DND-41 (cell line): Measurements from ENCODE around the gene SLX1A.
A peak's percentile ranks its signal among the peaks of the same experiment; 100 is the strongest.
"Not testable (repeated sequence)": the region's sequence is repeated elsewhere in the genome, so short reads cannot be mapped to it uniquely, and the experiment has no call there.

Source experiments
- ATAC-seq: fragments of 200-7000 bp; cut with Tn5 transposase; 3 replicates; pipeline ENCODE4 v1.9.1; 2021; ENCODE audit warnings: low read depth; ENCODE audit not compliant: insufficient read depth
- DNase-seq: peaks from one replicate; pipeline ENCODE4 v3.0.0-alpha.2; 2020
- H2AFZ ChIP-seq: 2 replicates; pipeline ENCODE4 v1.6.0; 2012; ENCODE audit warnings: low read depth, low read length
- H3K27ac ChIP-seq: 2 replicates; pipeline ENCODE4 v1.5.1; 2012; ENCODE audit warnings: low read length, inconsistent platforms
- H3K27me3 ChIP-seq: fragments of 200-600 bp; sonication (generic); 2 replicates; pipeline ENCODE4 v1.6.0; 2012; ENCODE audit warnings: low read length, mild to moderate bottlenecking, inconsistent platforms; ENCODE audit not compliant: insufficient read depth, poor library complexity
- H3K36me3 ChIP-seq: 2 replicates; pipeline ENCODE4 v1.5.1; 2012; ENCODE audit warnings: low read length, inconsistent platforms; ENCODE audit not compliant: insufficient read depth
- H3K4me1 ChIP-seq: 2 replicates; pipeline ENCODE4 v1.5.1; 2012; ENCODE audit warnings: mild to moderate bottlenecking, low read length; ENCODE audit not compliant: insufficient read depth
- H3K4me2 ChIP-seq: 2 replicates; pipeline ENCODE4 v1.6.0; 2012; ENCODE audit warnings: mild to moderate bottlenecking, moderate library complexity, low read length, inconsistent platforms; ENCODE audit not compliant: insufficient read depth
- H3K4me3 ChIP-seq, 2 experiments: fragments of 200-600 bp in 1 of 2; shearing (Covaris generic) in 1 of 2; 2 replicates each; pipeline ENCODE4 v1.5.1; 2012 to 2016; ENCODE audit warnings: inconsistent platforms in 2 of 2, low read length in 2 of 2, mild to moderate bottlenecking in 2 of 2, low read depth in 1 of 2, moderate library complexity in 1 of 2
- H3K79me2 ChIP-seq: 2 replicates; pipeline ENCODE4 v1.6.0; 2012; ENCODE audit warnings: low read length, inconsistent platforms; ENCODE audit not compliant: insufficient read depth
- H3K9ac ChIP-seq: 2 replicates; pipeline ENCODE4 v1.6.0; 2012; ENCODE audit warnings: low read depth, mild to moderate bottlenecking, inconsistent platforms, low read length, moderate library complexity
- H3K9me3 ChIP-seq: 2 replicates; pipeline ENCODE4 v1.5.1; 2012; ENCODE audit warnings: low read length, moderate library complexity, mild to moderate bottlenecking, inconsistent platforms; ENCODE audit not compliant: insufficient read depth, severe bottlenecking
- H4K20me1 ChIP-seq: 2 replicates; pipeline ENCODE4 v1.6.0; 2012; ENCODE audit warnings: low read length; ENCODE audit not compliant: insufficient read depth
- CTCF ChIP-seq: IDR thresholded peaks from 2 replicates; pipeline ENCODE4 v1.5.1; 2012; ENCODE audit warnings: borderline replicate concordance, low read length, moderate library complexity, mild to moderate bottlenecking; ENCODE audit not compliant: poor library complexity, severe bottlenecking; ENCODE audit errors: extremely low read depth
- EZH2 ChIP-seq: IDR thresholded peaks from 3 replicates; pipeline ENCODE4 v1.6.1; 2012; ENCODE audit warnings: borderline replicate concordance, low read depth, mild to moderate bottlenecking, moderate library complexity, low read length, inconsistent platforms; ENCODE audit not compliant: severe bottlenecking

SLX1A gene

GRCh38 chr16:30187556-30187865 lies 6.2 kb upstream of the SLX1A start:
- TF ChIP-seq EZH2 (no peak), CTCF (no peak)
- Histone ChIP-seq H3K79me2 (peaks cover 47% of the 10 kb centered on the region), H3K27ac (peak overlapping the region; percentile 97; the same call in 1 of the 2 replicates), H3K27me3 (no peaks in the 10 kb centered on the region), H2AFZ (no peak overlapping the region), H3K4me2 (peak overlapping the region; percentile 90; the same call in 1 of the 2 replicates), H3K36me3 (peaks cover 41% of the 10 kb centered on the region), H3K4me3 (no peak overlapping the region), H3K9ac (no peak overlapping the region), H4K20me1 (peaks cover 26% of the 10 kb centered on the region), H3K9me3 (no peaks in the 10 kb centered on the region), H3K4me1 (peaks cover 46% of the 10 kb centered on the region)
- ATAC-seq = no peak
- DNase-seq = no peak

GRCh38 chr16:30187971-30188561 lies 5.6 kb upstream of the SLX1A start:
- Histone ChIP-seq H3K79me2 (peaks cover 47% of the 10 kb centered on the region), H3K9me3 (no peaks in the 10 kb centered on the region), H3K4me2 (peak overlapping the region; percentile 22; the same call in 1 of the 2 replicates), H3K4me3 (no peak overlapping the region), H4K20me1 (peaks cover 26% of the 10 kb centered on the region), H3K27ac (peak overlapping the region; percentile 36), H3K27me3 (no peaks in the 10 kb centered on the region), H3K9ac (no peak overlapping the region), H3K36me3 (peaks cover 41% of the 10 kb centered on the region), H2AFZ (no peak overlapping the region), H3K4me1 (peaks cover 42% of the 10 kb centered on the region)
- TF ChIP-seq CTCF (no peak), EZH2 (no peak)
- no peak for ATAC-seq
- DNase-seq = peak; percentile 13

- not testable (repeated sequence) for DNase-seq, ATAC-seq, H3K9me3 ChIP-seq
Measured at GRCh38 chr16:30191158-30191557, 2.5 kb upstream of the SLX1A start.

GRCh38 chr16:30193098-30193497 lies 577 bp upstream of the SLX1A start:
- H3K4me3 ChIP-seq, H2AFZ ChIP-seq, H4K20me1 ChIP-seq, H3K4me2 ChIP-seq, H3K79me2 ChIP-seq, H3K27me3 ChIP-seq, H3K27ac ChIP-seq, H3K9me3 ChIP-seq, H3K36me3 ChIP-seq, DNase-seq, H3K4me1 ChIP-seq, H3K9ac ChIP-seq: not testable (repeated sequence)
- ATAC-seq = peak; percentile 13

More at GRCh38 chr16:30191158-30191557, 2.5 kb upstream of the SLX1A start:
- H3K4me3 ChIP-seq, H2AFZ ChIP-seq, H3K27me3 ChIP-seq, H3K9ac ChIP-seq, H3K27ac ChIP-seq, H3K4me2 ChIP-seq: not testable (repeated sequence)
- H4K20me1 ChIP-seq = peaks cover 19% of the 10 kb centered on the region
- peaks cover 25% of the 10 kb centered on the region for H3K4me1 ChIP-seq
- H3K79me2 ChIP-seq = peaks cover 22% of the 10 kb centered on the region
- H3K36me3 ChIP-seq = peaks cover 22% of the 10 kb centered on the region

- H4K20me1 ChIP-seq, DNase-seq, H3K27ac ChIP-seq, H3K9me3 ChIP-seq, H3K4me1 ChIP-seq, H3K27me3 ChIP-seq, H3K36me3 ChIP-seq, H3K79me2 ChIP-seq, H2AFZ ChIP-seq: not testable (repeated sequence)
- Histone ChIP-seq H3K4me2 (peak overlapping the region; percentile 64), H3K9ac (0 out of 2 replicates have a peak overlapping the region, but pooled peaks have one; percentile 36), H3K4me3 (peak overlapping the region in 1 of 2 experiments; percentile 57; a peak in 2 of 4 replicates)
- ATAC-seq = peak; percentile 76
Measured at GRCh38 chr16:30194172-30194925, 674 bp downstream of the SLX1A start.

- not testable (repeated sequence) for H3K4me2 ChIP-seq, DNase-seq, H3K9ac ChIP-seq, ATAC-seq, H2AFZ ChIP-seq, H3K36me3 ChIP-seq, H3K27me3 ChIP-seq, H3K9me3 ChIP-seq, H3K79me2 ChIP-seq, H4K20me1 ChIP-seq, H3K27ac ChIP-seq, H3K4me3 ChIP-seq, H3K4me1 ChIP-seq
Measured at GRCh38 chr16:30197001-30197400, 3.3 kb downstream of the SLX1A start.
